ENCODE measurements around the gene NEURL4. TPM values are rescaled to one million over a fixed set of nuclear protein-coding genes. Genes with fewer than 3 reads are reported as not detected.
A peak's percentile ranks its signal among the peaks of the same experiment; 100 is the strongest.
"Not testable (repeated sequence)": the region's sequence is repeated elsewhere in the genome, so short reads cannot be mapped to it uniquely, and the experiment has no call there.

NEURL4 gene
- total RNA-seq, 8 experiments from 2014 or later, result 11.4 to 44.6 (median 27.1) TPM

- Histone ChIP-seq H3K4me1 (replicated peaks in 1 of 2) (no peaks in the 10 kb centered on the region), H3K4me3 (no peak overlapping the region), H3K27ac (no peak overlapping the region)
- ATAC-seq (replicated peaks in 6 of 8), result no peak
- in situ Hi-C loops (cut with MboI; ENCODE audit: low pct_unique_long_range_greater_than_20kb in 2 of 9, low sequenced_read_pairs in 9 of 9, unreplicated experiment in 9 of 9), result no loop called here
- WGBS, 10 experiments, result 6 to 100% (median 53%) methylated on average over 1 to 2 of the region's 2 CpGs; no CpG with 5 or more reads in 2 of the 10 experiments
These were observed 11.0 kb upstream of the NEURL4 start for GRCh38 chr17:7340179-7340578.

GRCh38 chr17:7337600-7337999 lies 8.5 kb upstream of the NEURL4 start:
- H3K27ac ChIP-seq; H3K4me1 ChIP-seq (replicated peaks in 1 of 2); in situ Hi-C loops (cut with MboI; ENCODE audit: low pct_unique_long_range_greater_than_20kb in 2 of 9, low sequenced_read_pairs in 9 of 9, unreplicated experiment in 9 of 9); ATAC-seq (replicated peaks in 6 of 8); H3K4me3 ChIP-seq: not testable (repeated sequence)
- WGBS, 10 experiments, result 18 to 100% (median 54%) methylated on average over 1 to 5 of the region's 7 CpGs; no CpG with 5 or more reads in 4 of the 10 experiments

- in situ Hi-C loops (cut with MboI; ENCODE audit: low pct_unique_long_range_greater_than_20kb in 2 of 9, low sequenced_read_pairs in 9 of 9, unreplicated experiment in 9 of 9), result no loop called here
- Histone ChIP-seq H3K4me3 (no peak within 1 kb of the TSS), H3K27ac (no peak within 1 kb of the TSS), H3K4me1 (replicated peaks in 1 of 2) (no peaks in the 10 kb centered on the region)
- 0 to 100% (median 60%) methylated on average over 1 to 4 of the region's 17 CpGs; no CpG with 5 or more reads in 5 of the 10 experiments for WGBS, 10 experiments
- peak in 7 of 8 experiments; percentile 8 to 61 (median 28) for ATAC-seq (replicated peaks in 6 of 8)
These were observed 7.4 kb upstream of the NEURL4 start, which contains the start of gene ACAP1 for GRCh38 chr17:7336240-7337175. ACAP1 (plus strand) TSS chr17:7336529; CDS start chr17:7336735, 206 bp downstream.

GRCh38 chr17:7335765-7336164 lies 6.6 kb upstream of the NEURL4 start:
- H3K27ac ChIP-seq; H3K4me1 ChIP-seq (replicated peaks in 1 of 2); H3K4me3 ChIP-seq; ATAC-seq (replicated peaks in 6 of 8); in situ Hi-C loops (cut with MboI; ENCODE audit: low pct_unique_long_range_greater_than_20kb in 2 of 9, low sequenced_read_pairs in 9 of 9, unreplicated experiment in 9 of 9): not testable (repeated sequence)
- WGBS, 10 experiments, result 67 to 97% (median 87%) methylated on average over 1 to 12 of the region's 13 CpGs; no CpG with 5 or more reads in 5 of the 10 experiments

GRCh38 chr17:7334938-7335538 lies 5.9 kb upstream of the NEURL4 start:
- 40 to 79% methylated on average over 1 to 2 of the region's 3 CpGs; no CpG with 5 or more reads in 8 of the 10 experiments for WGBS, 10 experiments
- in situ Hi-C loops (cut with MboI; ENCODE audit: low pct_unique_long_range_greater_than_20kb in 2 of 9, low sequenced_read_pairs in 9 of 9, unreplicated experiment in 9 of 9), result no loop called here
- ATAC-seq (replicated peaks in 6 of 8), result no peak
- no peak overlapping the region for H3K27ac ChIP-seq
- no peak overlapping the region for H3K4me3 ChIP-seq
- H3K4me1 ChIP-seq (replicated peaks in 1 of 2), result peaks cover 6 to 7% of the 10 kb centered on the region in 2 donors

- H3K4me3 ChIP-seq; in situ Hi-C loops (cut with MboI; ENCODE audit: low pct_unique_long_range_greater_than_20kb in 2 of 9, low sequenced_read_pairs in 9 of 9, unreplicated experiment in 9 of 9); H3K27ac ChIP-seq; ATAC-seq (replicated peaks in 6 of 8): not testable (repeated sequence)
- 20 to 100% (median 49%) methylated on average over 1 to 9 of the region's 14 CpGs; no CpG with 5 or more reads in 2 of the 10 experiments for WGBS, 10 experiments
- H3K4me1 ChIP-seq (replicated peaks in 1 of 2), result peaks cover 13% of the 10 kb centered on the region in 2 donors
These were observed 3.5 kb upstream of the NEURL4 start for GRCh38 chr17:7332600-7333069.

- no peak overlapping the region for H3K4me3 ChIP-seq
- no peak for ATAC-seq (replicated peaks in 6 of 8)
- H3K27ac ChIP-seq, result no peak overlapping the region
- H3K4me1 ChIP-seq (replicated peaks in 1 of 2), result peaks cover 13% of the 10 kb centered on the region in 2 donors
- WGBS, 10 experiments, result 17 to 100% (median 64%) methylated on average over 1 to 4 of the region's 7 CpGs; no CpG with 5 or more reads in 2 of the 10 experiments
- in situ Hi-C loops (cut with MboI; ENCODE audit: low pct_unique_long_range_greater_than_20kb in 2 of 9, low sequenced_read_pairs in 9 of 9, unreplicated experiment in 9 of 9), result no loop called here
These were observed 3.0 kb upstream of the NEURL4 start for GRCh38 chr17:7332111-7332510.

- Histone ChIP-seq H3K4me3 (peak overlapping the region; percentile 68 to 95 (median 82)), H3K27ac (peak overlapping the region; percentile 93 to 94), H3K4me1 (replicated peaks in 1 of 2) (peaks cover 13% of the 10 kb centered on the region in 2 donors)
- ATAC-seq (replicated peaks in 6 of 8), result no peak
- in situ Hi-C loops (cut with MboI; ENCODE audit: low pct_unique_long_range_greater_than_20kb in 2 of 9, low sequenced_read_pairs in 9 of 9, unreplicated experiment in 9 of 9), result no loop called here
- WGBS, 10 experiments, result 41 to 78% (median 63%) methylated on average over 1 to 7 of the region's 13 CpGs; no CpG with 5 or more reads in 5 of the 10 experiments
These were observed 1.5 kb upstream of the NEURL4 start for GRCh38 chr17:7330638-7331015.

GRCh38 chr17:7329997-7330637 lies 982 bp upstream of the NEURL4 start:
- in situ Hi-C loops (cut with MboI; ENCODE audit: low pct_unique_long_range_greater_than_20kb in 2 of 9, low sequenced_read_pairs in 9 of 9, unreplicated experiment in 9 of 9), result no loop called here
- ATAC-seq (replicated peaks in 6 of 8), result peak; percentile 62 to 79 (median 66)

GRCh38 chr17:7329374-7329996 lies 350 bp upstream of the NEURL4 start:
- Histone ChIP-seq H3K27ac (peak overlapping the region; percentile 93 to 94), H3K4me1 (replicated peaks in 1 of 2) (peaks cover 13% of the 10 kb centered on the region in 2 donors), H3K4me3 (peak overlapping the region; percentile 68 to 95 (median 82))
- ATAC-seq (replicated peaks in 6 of 8), result peak; percentile 64 to 86 (median 82)
- in situ Hi-C loops (cut with MboI; ENCODE audit: low pct_unique_long_range_greater_than_20kb in 2 of 9, low sequenced_read_pairs in 9 of 9, unreplicated experiment in 9 of 9), result no loop called here
- 0 to 2% methylated on average over 3 to 9 of the region's 43 CpGs; no CpG with 5 or more reads in 8 of the 10 experiments for WGBS, 10 experiments

More at GRCh38 chr17:7329997-7330637, 982 bp upstream of the NEURL4 start:
- WGBS, 10 experiments, result 0% methylated on average over 2 to 5 of the region's 34 CpGs; no CpG with 5 or more reads in 6 of the 10 experiments
- H3K27ac ChIP-seq, result peak overlapping the region; percentile 93 to 94
- H3K4me3 ChIP-seq, result peak overlapping the region; percentile 68 to 95 (median 82)
- H3K4me1 ChIP-seq (replicated peaks in 1 of 2), result peaks cover 13% of the 10 kb centered on the region in 2 donors

- no peak overlapping the region for H3K27ac ChIP-seq
- ATAC-seq (replicated peaks in 6 of 8), result no peak
- peaks cover 13% of the 10 kb centered on the region in 2 donors for H3K4me1 ChIP-seq (replicated peaks in 1 of 2)
- H3K4me3 ChIP-seq, result peak overlapping the region; percentile 68 to 95 (median 82)
- in situ Hi-C loops (cut with MboI; ENCODE audit: low pct_unique_long_range_greater_than_20kb in 2 of 9, low sequenced_read_pairs in 9 of 9, unreplicated experiment in 9 of 9), result no loop called here
- 33 to 100% (median 80%) methylated on average over 1 of the region's 1 CpG; no CpG with 5 or more reads in 6 of the 10 experiments for WGBS, 10 experiments
These were observed 1.1 kb downstream of the NEURL4 start for GRCh38 chr17:7328009-7328408.

GRCh38 chr17:7327501-7327900 lies 1.6 kb downstream of the NEURL4 start:
- H3K27ac ChIP-seq, result no peak overlapping the region

More at GRCh38 chr17:7327501-7327900, 1.6 kb downstream of the NEURL4 start:
- in situ Hi-C loops (cut with MboI; ENCODE audit: low pct_unique_long_range_greater_than_20kb in 2 of 9, low sequenced_read_pairs in 9 of 9, unreplicated experiment in 9 of 9), result no loop called here
- ATAC-seq (replicated peaks in 6 of 8), result no peak
- WGBS, 10 experiments, result 73 to 100% (median 89%) methylated on average over 1 to 8 of the region's 17 CpGs; no CpG with 5 or more reads in 5 of the 10 experiments
- H3K4me3 ChIP-seq, result peak overlapping the region in 1 of 5 donors; percentile 95
- peaks cover 13% of the 10 kb centered on the region in 2 donors for H3K4me1 ChIP-seq (replicated peaks in 1 of 2)

Data from motor neuron (in vitro differentiated cells).